GM19025 (cell line): ENCODE results near the gene VWF.

ENCODE experiments used
- ATAC-seq: cut with Tn5 transposase; IDR thresholded peaks from one replicate; pipeline ENCODE4 v1.9.1; 2021; ENCODE audit warnings: mild to moderate bottlenecking, low read depth, moderate library complexity; ENCODE audit not compliant: unreplicated experiment

The VWF gene

DNA sequence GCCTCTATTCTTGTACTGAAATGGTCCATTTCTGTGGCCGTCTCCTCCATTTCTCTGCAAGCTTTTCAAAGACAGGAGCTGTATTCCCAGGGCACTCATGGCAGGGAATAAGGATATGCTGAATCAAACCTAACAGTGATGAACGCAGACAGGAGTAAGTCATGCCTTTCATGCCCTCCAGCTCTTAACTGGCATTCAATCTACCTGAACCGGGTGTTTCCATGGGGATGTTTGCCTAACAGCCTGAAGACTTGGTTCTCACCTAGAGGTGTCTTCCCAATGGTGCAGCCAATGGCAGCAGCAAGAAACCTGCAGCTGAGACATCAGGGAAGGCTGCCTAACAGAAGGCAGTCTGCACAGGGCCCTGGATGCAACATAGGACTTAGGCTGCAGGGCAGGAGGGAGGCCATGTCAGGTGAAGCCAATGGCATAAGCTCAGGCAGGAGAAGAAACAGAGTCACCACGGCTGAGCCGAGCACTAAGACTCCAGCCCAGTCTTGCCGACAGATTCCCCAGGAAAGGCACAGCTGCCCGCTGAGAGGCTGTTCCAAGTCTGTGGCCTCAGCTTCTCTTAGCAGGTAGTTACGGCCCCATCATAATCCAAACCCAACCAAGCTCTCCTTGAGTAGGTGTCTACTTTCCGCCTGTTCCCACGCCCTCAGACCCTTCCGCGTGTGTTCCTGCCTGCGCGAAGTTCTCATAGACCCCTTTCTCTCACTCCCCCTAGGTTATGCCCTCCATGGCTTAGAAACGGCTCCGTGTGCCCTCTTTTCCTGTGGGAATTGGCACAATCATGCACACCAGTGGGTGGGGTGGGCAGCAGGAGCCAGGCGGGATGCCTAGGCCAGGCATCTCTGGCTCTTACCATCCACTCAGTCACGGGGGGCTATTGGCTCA is 44.1 kb downstream of the VWF start:
- no peak for ATAC-seq

DNA sequence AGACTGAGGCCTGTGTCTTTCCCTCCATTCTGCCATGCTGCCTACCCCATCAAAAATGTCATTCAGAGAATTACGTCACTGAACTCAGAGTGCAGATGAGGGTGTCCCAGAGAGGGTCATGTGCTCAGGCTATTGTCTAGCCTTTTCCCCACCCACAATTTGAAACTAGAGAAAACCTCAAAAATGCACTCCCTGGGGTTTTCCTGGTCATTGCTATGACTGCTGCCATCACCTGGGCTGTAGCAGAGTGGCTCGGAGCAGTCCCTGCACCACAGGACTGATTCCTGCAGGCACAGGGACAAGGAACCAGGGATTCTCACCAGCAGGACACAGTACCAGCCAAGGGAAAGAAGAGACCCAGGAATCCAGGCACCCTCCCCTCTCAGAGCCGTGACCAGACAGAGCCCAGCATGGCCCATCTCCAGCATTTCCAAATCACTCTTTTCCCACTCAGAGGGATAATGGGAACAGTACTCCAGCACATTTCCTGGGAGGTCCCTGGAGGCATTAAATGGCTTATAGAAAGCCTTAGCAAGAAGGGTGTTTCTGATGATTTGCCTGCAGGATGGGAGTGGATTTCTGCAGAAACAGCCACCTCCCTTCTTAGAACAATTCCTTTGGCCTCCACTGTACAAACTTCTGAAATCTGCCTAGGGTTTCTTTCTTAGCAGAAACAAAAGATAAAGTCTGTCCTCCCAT is 45.9 kb downstream of the VWF start:
- no peak for ATAC-seq

DNA sequence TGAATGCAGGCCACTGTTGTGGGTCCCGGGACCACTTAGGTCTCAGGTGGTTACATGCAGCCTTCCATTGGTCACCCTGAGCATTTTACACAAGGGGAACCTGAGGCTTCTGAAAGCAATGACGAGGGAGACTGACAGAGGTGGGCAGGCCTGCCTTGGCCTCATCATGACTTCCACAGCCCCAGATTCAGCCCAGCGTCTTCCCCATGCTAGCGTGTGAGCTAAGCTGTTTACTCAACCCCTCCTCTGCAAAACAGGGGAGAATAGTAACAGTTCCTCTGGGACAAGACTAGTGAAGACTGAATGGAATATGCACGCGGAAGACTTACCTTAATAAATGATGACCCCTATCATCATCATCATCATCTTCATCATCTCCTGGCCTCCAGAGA is 46.8 kb downstream of the VWF start:
- no peak for ATAC-seq

DNA sequence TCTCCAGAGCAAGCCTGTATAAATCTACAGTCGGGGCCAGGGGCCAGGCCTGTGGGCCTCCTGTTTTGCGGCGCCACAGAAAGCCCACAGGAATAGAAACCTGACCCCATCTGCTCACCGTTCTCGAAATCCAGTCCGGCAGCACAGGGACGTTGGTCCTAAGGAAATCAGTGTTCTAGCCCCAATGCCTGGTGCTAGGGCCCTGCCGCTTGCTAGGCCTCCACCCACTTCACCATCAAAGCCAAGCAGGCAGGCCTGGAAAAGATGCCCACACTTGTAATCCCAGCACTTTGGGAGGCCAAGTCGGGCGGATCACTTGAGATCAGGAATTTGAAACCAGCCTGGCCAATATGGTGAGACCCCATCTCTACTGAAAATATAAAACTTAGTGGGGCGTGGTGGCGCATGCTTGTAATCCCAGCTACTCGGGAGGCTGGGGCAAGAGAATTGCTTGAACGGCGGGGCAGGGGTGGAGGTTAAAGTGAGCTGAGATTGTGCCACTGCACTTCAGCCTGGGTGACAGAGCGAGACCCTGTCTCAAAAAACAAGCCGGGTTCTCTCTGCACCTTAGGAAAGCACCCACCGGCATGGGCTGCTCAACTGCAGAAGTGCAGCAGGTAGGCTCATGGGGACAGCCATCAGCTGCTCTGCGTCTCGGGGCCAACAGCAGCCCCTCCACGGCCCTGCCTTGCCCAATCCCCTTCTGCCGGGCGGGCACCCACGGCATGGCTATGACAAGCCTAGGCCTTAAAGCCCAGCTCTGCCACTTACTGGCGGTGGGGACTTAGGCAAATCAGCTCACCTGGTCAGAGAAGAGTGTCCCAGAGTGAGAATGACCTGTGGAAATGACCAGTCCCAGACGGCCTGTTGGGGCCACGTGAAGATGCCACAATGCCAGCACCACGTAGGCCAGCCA is 47.4 kb downstream of the VWF start:
- no peak for ATAC-seq

DNA sequence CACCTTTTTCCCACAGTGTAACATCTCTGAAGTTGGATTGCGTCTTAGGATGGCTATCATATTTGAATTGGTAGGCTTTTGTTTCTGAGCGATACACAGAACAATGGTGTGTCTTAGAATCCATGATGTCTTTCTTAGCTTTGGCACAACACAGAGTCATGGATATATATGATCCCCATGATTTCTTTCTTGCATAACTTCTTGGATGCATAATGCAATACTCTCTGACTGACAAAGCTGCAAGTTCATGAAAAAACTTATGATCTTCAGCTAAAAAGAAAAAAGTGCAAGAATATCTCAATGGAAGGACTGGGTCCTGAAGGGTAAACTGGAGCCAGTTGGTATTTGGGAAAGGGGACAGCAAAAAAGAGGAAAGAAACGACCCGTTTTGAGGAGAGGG is 48.1 kb downstream of the VWF start:
- ATAC-seq: no peak

DNA sequence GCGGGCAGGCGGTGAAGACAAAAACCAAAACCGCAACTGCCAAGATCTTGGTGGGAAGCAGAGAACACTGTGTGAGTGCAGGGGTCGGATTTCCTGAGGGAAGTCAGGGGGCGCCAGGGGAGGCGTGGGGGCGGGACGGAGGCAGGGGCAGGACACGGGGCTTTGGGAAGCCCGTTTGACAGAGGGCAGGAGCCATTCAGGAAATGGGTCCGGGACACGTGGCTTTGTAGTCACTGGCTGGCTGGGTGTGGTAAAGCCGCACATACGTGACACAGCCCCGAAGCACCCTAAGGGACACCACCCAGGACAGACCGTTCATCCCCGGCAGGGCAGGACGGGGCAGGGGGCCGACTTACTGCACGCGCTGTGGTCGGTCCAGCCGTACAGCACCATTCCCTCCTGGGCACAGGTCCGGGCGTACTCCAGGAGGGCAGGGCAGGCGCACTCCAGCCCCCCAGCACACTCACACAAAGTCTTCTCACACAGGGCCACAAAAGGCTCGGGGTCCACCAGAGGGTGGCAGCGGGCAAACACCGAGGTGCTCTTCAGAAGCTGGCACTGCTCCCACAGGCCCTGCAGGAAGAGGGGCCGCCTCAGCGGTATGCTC is 49.4 kb downstream of the VWF start:
- no peak for ATAC-seq

DNA sequence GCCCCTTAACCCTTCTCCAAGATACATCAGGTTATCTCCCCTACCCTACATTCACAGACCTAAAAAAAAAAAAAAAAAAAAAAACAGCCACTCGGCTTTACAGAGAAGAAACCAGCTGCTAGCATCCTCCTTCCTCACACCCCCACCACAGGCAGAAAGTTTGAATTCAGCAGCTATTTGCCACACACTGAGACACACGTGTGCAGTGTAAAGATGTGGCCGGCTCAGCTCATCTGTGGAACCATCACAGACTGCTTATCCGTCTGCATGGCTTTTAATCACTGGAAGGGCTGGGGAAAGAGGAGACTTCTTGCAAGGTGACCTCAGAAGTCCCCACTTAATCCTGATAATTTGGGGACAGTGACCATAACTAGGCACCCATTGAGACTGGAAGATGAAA is 50.0 kb downstream of the VWF start:
- ATAC-seq: no peak

DNA sequence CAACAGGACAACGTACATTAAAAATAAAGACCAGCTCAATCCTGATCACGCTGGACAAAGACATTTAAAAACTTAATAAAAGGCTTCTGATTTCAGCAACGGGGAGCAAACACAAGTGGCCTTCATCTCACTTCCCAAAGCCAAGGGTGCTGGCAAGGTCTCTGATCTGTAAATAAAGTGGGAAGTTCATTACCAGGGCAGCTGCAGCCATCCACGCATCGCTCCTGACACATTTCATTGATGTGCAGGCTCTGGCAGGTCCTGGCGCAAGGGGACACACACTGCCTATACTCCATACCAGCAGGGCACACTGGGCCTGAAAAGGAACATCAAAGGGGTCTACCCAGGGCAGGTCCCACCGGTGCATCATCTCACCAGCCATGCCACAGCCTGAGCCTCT is 51.0 kb downstream of the VWF start:
- ATAC-seq: no peak

DNA sequence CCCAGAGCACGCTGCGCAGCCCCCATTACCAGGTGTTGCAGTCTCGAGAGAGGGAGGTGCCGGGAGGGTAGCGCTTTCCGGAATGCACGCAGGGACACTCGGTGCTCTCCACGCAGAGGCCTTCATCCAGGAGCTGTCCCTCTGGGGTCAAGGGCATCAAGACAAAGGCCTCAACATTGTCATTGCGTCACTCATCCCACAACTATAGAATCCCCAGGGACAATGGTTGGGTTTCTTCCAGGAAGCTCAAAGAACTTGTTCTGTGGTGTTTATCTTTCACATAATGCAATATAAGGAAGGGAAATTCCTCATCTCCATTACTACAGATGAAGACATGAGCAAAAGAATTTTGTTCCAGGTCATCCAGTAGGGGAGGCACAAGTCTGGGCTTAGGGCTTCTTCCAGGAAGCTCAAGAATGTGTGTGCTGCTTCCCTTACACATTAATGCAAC is 52.1 kb downstream of the VWF start:
- ATAC-seq: no peak

DNA sequence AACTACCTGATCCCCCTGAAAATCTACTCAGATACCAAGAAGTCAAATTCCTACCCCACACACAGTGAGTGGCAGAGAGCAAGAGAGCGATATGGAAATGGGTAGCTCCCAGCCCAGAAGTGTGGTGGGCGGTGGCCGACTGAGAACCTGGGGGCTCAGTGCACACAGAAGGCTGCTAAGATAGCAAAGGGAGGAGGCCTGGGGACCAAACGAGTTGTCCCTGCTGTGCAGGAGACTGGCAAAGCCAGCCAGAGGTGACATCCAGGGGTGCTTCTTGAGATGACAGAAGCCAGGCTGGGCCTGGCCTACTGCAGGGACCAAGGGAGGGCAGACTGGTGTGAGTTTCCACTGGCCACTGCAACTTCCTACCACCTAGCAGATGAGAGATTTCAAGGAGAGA is 52.9 kb downstream of the VWF start:
- no peak for ATAC-seq

DNA sequence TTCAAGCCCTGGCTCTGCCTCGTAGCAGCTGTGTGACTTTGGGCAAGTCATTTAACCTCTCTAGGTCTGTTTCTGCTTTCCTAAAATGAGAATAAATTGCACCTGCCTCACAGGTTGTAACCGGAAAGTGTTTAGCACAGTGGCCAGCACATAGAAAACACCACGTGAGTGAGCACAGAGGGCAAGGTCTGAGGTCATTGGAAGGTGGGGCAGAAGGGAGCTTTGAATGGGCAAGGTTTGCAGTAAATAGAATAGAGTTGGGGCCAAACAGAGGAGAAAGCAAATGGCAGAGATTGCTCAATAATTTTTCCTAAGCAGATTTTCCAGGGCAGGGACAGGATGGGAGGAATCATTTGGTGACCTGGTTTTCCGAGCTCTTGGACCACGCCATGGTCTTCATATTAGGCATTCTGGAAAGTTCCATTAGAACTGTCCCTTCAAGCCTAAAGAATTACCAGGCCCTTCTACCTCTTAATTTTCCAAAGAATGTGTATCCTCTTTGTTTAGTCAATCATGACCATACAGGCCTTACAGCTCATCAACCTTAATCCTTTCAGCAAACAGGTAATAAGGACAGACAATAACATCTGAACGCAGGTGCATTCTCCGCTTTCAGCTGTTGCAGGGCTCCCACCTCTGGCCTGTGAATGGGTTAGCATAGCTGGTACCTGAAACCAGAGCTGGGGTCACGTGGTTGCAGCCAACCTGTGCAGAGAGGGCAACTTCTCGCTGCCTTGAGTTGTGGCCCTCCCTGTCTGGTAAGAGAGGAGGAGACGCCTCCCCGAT is 53.8 kb downstream of the VWF start:
- ATAC-seq: no peak

DNA sequence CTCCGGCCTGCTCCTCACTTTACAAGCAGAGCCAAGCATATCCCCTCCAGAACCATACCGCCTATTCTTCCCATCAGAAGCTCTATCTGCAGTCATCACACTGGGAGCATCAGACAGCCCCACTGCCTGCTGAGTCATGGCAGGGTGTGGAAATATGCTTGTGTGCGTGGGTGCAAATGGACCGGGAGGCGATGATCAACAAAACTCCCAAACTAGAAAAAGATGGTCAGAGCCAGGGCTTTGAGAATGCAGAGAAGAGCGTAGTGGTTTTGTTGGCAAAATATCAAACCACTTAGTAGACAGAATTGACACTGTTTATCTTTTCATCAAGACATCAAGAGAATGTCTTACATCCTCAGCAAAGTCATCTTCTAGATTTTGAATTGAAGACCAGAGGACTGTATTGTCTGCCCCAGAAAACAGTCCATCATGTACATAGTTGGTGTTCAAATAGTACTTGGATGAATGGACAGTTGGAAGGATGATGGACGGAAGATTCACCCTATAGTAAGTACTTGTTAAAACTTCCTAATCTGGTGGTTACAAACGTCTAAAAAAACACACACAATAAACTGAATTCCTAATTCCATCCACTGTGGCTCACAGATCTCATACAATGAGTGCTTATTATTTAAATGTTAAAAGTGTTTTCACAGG is 54.9 kb downstream of the VWF start:
- ATAC-seq: no peak

DNA sequence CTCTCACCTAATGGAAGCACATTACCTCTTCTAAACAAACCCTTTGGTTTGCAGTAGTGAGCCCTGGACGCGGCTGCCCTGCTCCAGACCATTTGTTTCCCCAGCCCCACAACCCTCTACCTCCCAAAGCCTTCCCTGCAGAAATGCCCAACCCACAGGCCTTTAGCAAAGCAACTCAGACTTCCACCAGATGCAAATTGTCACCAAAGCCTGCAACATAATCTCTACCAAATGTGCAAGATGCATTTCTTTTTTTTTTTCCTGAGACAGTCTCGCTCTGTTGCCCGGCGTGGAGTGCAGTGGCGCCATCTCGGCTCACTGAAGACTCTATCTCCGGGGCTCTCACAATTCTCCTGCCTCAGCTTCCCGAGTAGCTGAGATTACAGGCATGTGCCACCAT is 56.2 kb downstream of the VWF start:
- no peak for ATAC-seq

DNA sequence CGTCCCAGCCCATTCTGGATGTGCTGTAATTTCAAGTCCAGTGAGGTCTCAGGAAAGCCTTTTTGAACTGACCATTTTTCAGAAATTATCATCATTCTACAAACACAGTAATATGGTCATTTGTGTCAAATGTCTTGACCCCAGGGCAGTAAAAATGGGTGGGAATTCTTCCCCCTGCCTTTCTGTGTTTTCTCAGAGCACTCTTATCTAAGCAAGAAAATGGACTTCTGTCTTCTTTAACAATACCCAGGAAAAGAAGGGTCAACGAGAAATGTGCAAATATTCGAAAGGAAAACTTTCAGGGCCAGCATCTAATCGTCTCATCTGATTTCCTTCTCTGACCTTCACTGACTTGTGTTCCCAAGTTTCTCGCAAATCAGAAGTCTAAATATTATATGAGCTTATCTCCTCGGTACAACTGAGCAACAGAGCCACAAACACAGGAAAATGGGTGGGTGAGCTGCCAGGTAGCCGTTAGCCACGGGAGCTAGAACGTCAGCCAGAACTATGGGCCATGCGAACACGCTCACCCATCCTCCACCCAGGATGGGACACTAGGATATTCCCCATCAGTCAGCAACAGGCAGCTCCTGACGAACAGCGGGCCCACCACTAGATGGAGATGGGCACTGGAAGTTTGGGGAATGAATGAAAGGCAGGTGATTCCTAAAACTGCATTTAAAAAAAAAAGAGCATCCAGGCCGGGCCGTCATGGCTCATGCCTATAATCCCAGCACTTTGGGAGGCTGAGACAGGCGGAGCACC is 57.1 kb downstream of the VWF start:
- ATAC-seq: no peak

DNA sequence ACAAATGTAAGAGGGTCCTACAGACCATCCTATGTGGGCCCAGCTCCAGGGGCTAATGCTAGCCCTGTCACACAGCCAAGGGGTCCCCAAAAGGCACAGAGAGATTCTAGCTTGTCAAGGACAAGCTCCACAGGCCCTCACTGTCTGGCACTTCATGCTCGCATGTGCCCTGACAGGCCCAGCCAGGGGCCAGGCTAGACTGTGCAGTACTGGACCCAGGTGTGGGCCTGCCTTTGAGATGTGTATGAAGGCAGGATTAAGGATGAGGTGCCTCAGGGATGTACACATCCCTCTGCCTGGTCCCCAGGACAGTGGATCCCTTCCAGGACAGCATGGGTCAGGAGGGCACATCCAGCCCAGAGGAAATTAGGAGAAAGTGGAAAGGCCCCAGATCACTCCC is 57.8 kb downstream of the VWF start:
- no peak for ATAC-seq

DNA sequence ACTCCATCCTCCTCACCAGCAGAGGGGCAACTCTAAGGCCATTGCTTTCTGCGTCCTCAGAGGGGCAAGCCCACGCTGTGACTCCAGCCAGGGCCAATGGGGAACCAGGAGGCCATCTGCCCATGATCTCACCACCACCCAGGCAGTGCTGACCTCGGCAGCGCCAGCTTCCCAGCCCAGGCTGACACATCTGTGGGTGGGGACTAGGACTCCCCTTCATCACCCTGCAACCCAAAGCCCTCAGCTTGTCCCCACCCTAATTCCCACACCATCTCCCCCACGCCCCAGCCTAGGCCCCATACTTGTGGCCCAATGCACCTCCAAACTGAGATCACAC is 58.6 kb downstream of the VWF start:
- no peak for ATAC-seq

DNA sequence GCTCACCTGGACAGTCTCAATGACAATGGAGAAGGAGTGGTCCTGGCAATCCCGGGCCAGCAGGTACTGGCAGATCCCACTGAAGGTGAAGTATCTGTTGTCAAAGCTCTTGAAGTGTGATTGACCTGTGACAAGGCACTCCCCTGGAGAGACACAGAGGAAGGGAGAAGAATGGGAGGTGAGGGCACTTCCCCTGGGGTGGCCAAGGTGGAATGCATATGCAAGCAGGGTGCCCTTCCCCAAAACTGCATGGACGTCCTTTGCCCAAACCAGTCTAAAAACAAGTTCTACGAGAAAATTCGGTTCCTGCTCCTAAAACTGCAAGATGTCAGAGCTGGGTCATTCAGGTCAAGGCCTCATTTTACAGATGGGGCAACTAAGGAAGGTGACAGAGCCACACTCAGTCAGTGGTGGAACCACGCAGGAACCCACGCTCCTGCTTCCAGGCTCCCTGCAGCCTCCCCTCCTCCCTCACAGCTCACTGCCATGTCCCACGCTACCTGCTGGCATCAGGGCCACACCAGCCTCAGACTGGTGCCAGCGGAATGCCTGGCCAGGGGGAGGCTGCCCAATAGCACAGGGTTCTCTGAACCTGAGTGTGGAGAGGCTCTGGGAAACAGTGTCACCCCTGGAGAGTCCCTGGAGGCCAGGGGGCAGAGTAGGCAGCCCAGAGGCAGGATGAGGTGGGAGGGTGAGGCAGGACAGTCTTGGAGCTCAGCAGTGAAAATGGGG is 59.2 kb downstream of the VWF start:
- ATAC-seq: no peak
